Cardiac muscle cell (in vitro differentiated cells and primary cell): ENCODE data around the gene XPO6. TPM values are rescaled to one million over a fixed set of nuclear protein-coding genes. Genes with fewer than 3 reads are reported as not detected.

Experiments
- DNase-seq, 2 donors: peaks; one replicate each; pipeline versions ENCODE4 v3.0.0 to v3.0.0-alpha.2; 2010 to 2017; ENCODE audit warnings: low read depth in 1 of 2, low spot score in 1 of 2
- H3K27ac ChIP-seq: fragments of 200-600 bp; sonication (generic); 2 replicates; pipeline ENCODE4 v1.5.1; 2016
- H3K27me3 ChIP-seq: fragments of 200-600 bp; sonication (generic); 2 replicates; pipeline ENCODE4 v1.6.0; 2016; ENCODE audit warnings: control low read depth
- H3K36me3 ChIP-seq: fragments of 200-600 bp; sonication (generic); 2 replicates; pipeline ENCODE4 v1.5.1; 2016; ENCODE audit warnings: control low read depth
- H3K4me1 ChIP-seq: fragments of 200-600 bp; sonication (generic); 2 replicates; pipeline ENCODE4 v1.8.1; 2017; ENCODE audit warnings: low read depth, mild to moderate bottlenecking, mixed run types
- H3K4me3 ChIP-seq: fragments of 200-600 bp; sonication (generic); 2 replicates; pipeline ENCODE4 v1.5.1; 2016; ENCODE audit warnings: mild to moderate bottlenecking
- H3K9me3 ChIP-seq: fragments of 200-600 bp; sonication (generic); 2 replicates; pipeline ENCODE4 v1.5.1; 2017; ENCODE audit warnings: low read depth, mild to moderate bottlenecking, control low read depth
- CTCF ChIP-seq: IDR thresholded peaks from 2 replicates; pipeline ENCODE4 v1.5.1; 2012; ENCODE audit warnings: low read depth, mild to moderate bottlenecking, low read length
- polyA plus RNA-seq: library from polyadenylated mRNA; unstranded; fragments of >200 nt; fragmentation: Nextera tagmentation; extraction: Ambion mirVana; gene quantifications from 2 replicates; pipeline ENCODE4 v1.2.1, GENCODE V29; 2016
- total RNA-seq: library from RNA; depleted of rRNA; stranded (reverse); fragments of >200 nt; gene quantifications from 2 replicates; pipeline ENCODE4 v1.2.3, GENCODE V29; 2016

XPO6 gene
- total and polyA plus RNA-seq, 2 experiments from 2014 or later, result 34.8 to 79.8 TPM

DNA sequence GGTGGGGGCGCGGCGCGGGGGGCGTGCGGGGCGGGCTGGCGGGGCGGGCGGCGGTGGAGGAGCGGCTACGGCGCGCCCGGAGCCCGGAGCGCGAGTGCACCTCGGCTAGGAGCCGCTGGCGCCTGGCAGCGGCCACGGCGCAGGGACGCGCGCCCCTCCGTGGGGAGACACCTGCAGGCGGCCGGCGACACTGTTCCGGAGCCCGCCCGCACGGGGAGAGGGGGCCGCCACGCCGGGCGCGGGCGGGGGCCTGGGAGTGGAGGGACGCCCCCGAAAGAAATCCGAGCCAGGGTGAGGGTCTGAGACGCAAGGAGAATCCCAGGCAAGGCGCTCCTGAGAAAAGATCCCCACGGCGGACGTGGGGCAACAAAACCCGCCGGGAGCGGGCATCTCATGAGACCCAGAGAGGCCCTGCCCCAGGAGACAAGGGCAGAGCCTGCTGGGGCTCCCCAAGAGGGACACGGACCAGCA, 148.1 kb downstream of the XPO6 start, which contains the start of gene GSG1L:
TSS of gene GSG1L (minus strand) at position 124 of the 471 bp plus-strand sequence. CDS start 290 bp downstream, outside the sequence.
- Histone ChIP-seq H3K4me1 (no peaks in the 10 kb centered on the region), H3K9me3 (no peaks in the 10 kb centered on the region), H3K27ac (no peak within 1 kb of the TSS), H3K27me3 (peaks cover 80% of the 10 kb centered on the region), H3K4me3 (peak within 1 kb of the TSS; percentile 32), H3K36me3 (no peaks in the 10 kb centered on the region)
- peak in 1 of 2 donors; percentile 37 for DNase-seq
- TF ChIP-seq CTCF, result no peak

DNA sequence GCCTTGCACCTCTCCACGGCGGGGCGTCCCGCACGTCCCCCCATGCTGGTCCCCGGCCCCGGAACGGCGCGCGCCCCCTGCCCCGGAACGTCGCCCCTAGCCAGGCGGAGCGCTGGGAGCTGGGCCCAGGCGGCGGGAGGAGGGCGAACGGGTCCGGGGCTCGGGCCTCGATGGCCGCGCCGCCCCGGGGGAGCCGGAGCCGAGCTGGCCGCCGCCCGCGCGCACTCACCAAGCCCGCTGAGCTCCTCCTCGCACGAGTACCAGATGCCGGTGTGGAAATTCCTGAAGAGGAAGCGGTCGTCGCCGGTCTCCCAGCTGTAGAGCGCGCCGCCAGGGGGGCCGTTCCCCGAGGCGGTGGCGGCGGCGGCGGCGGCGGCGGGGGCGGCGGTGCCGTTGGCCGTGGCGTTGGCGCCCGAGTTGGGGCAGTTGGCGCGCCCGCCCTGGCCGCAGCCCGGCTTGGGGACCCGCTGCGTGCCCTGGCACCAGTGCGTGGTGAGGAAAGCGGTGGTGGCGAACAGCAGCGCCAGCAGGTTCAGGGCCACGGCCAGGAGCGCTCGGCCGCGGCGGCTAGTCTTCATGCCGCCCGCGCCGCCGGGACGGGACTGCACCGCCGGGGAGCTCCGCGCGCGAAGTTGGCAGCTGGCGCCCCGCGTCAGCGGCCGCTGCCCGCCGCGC, 148.8 kb downstream of the XPO6 start:
- H3K27ac ChIP-seq, result no peak overlapping the region
- H3K36me3 ChIP-seq, result no peaks in the 10 kb centered on the region
- H3K4me1 ChIP-seq, result no peaks in the 10 kb centered on the region
- no peak for TF ChIP-seq CTCF
- peak overlapping the region; percentile 32 for H3K4me3 ChIP-seq
- H3K9me3 ChIP-seq, result no peaks in the 10 kb centered on the region
- peak; percentile 21 to 49 for DNase-seq
- peaks cover 85% of the 10 kb centered on the region for H3K27me3 ChIP-seq

DNA sequence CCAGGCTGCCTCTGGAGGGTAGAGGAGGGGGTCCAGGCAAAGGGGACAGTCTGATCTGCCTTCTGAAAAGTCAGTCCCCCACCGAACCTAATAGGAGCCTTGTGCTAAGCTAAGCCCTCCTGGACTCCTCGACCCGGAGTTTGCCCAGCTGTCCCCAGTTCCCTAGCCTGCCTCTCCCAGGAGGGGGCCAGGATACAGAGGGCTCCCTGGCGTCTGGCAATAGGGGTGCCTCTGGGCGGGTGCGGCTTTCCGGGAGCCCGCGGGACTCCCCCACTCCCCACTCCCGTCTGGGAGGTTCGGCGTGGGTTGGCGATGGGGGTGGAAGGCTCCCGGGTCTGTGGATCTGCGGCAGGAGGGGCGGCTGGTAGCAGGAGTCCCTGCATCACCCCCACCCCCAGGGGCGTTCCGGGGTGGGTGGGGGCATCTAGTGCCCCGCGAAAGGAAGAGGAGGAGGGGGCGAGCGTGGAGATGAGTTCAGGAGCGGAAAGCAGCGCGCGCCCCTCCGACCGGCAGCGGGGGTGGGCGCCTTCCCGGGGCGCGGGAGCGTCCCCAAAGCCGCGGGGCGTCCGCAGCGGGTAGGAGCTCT, 149.4 kb downstream of the XPO6 start:
- DNase-seq, result no peak
- Histone ChIP-seq H3K36me3 (no peaks in the 10 kb centered on the region), H3K27ac (no peak overlapping the region), H3K9me3 (no peaks in the 10 kb centered on the region), H3K4me3 (peak overlapping the region; percentile 32), H3K4me1 (no peaks in the 10 kb centered on the region), H3K27me3 (peaks cover 85% of the 10 kb centered on the region)
- TF ChIP-seq CTCF, result no peak

DNA sequence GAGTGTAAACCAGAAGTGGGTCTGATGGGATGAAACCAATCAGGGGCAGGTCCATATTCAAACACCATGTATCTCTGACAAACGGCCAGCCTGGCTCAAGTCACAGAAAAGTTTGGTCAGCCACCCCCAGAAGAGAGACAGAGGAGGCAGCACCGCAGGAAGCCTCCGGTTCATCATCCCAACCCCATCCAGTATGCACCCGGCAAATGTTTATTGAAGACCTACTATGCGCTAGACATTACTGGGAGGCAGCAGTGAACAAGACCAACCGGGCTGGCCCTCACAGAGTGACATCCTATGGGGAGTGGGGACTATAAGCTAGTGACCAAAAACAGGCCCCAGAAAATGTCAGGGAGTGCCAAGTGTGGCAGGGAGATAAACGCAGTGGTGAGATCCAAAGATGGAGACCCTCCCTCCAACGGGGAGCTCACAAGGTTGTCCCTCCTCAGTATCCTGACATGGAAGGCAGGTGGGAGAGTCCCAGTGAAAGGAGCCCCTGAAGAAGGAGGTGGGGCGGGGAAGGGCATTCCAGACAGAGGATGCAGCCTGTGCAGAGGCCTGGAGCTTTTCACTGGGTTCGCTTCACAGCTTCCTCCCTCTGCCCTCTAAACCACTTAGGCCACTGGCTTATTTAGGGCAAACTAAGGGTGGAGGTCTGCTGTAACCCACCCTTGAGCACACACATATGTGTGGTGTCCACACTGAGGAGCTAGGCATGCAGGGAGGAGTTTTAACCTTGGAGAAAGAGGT, 150.2 kb downstream of the XPO6 start:
- no peak for TF ChIP-seq CTCF
- Histone ChIP-seq H3K4me1 (no peaks in the 10 kb centered on the region), H3K27ac (no peak overlapping the region), H3K9me3 (no peaks in the 10 kb centered on the region), H3K36me3 (no peaks in the 10 kb centered on the region), H3K27me3 (peaks cover 83% of the 10 kb centered on the region), H3K4me3 (no peak overlapping the region)
- DNase-seq, result no peak

GRCh38 chr16:28059841-28060575, 151.8 kb downstream of the XPO6 start:
- Histone ChIP-seq H3K27ac (no peak overlapping the region), H3K36me3 (no peaks in the 10 kb centered on the region), H3K9me3 (no peaks in the 10 kb centered on the region), H3K4me3 (no peak overlapping the region), H3K27me3 (peaks cover 68% of the 10 kb centered on the region), H3K4me1 (no peaks in the 10 kb centered on the region)
- no peak for DNase-seq
- TF ChIP-seq CTCF, result no peak
